ENCODE data around the gene MRPL20. TPM values are rescaled to one million over a fixed set of nuclear protein-coding genes. Genes with fewer than 3 reads are reported as not detected.
A peak's percentile ranks its signal among the peaks of the same experiment; 100 is the strongest.
"Not testable (repeated sequence)": the region's sequence is repeated elsewhere in the genome, so short reads cannot be mapped to it uniquely, and the experiment has no call there.

The MRPL20 gene
- total RNA-seq, 1 experiment from 2014 or later, result 236 TPM

DNA sequence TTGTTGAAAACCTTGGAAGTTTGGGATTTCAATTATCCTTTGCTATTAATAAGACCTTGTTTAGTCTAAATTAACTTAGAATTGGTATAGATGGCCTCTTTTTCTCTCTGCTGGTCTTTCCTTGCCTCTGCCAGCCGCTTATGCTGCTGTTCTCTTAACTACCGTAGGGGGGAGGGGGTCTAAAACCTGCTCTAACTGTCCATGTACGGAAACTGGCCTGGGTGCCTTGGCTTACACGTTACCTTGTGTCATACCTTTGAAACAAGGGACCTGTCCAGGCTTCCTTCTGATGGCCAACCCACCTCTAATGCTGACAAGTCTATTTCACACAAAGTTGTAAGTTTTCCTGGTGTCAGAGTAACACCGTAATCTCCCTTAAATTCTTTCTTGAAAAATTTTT lies 10.3 kb upstream of the MRPL20 start:
- not testable (repeated sequence) for H3K36me3 ChIP-seq; H3K9me3 ChIP-seq (replicated peaks); DNase-seq; H3K27ac ChIP-seq; H3K4me3 ChIP-seq; H3K27me3 ChIP-seq
- peaks cover 13% of the 10 kb centered on the region for H3K4me1 ChIP-seq

DNA sequence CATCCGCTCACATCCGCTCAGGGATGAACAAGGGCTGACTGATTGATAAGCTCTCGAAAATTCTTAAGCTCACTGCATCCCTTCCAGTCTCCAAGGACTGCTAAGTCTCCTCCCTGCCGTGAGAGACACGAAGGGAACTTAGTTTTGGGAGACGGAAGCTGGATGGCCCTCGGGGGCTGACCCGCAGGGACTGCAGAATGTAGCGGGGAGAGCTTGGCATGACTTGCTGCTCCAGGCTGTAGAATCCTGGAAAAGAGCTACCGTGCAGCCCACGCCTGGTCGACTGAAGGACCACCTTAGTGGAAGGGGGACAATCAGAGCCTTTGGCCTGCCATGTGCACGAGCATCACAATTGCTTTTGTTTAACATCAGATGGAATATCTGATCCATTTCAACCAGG lies 8.7 kb upstream of the MRPL20 start:
- peaks cover 2% of the 10 kb centered on the region for H3K4me1 ChIP-seq
- H3K27ac ChIP-seq, result no peak overlapping the region
- no peak for DNase-seq
- H3K27me3 ChIP-seq, result no peaks in the 10 kb centered on the region
- H3K4me3 ChIP-seq, result no peak overlapping the region
- H3K36me3 ChIP-seq, result no peaks in the 10 kb centered on the region
- H3K9me3 ChIP-seq (replicated peaks), result 0 out of 2 replicates have a peak, but pooled peaks cover 6% of the 10 kb centered on the region

DNA sequence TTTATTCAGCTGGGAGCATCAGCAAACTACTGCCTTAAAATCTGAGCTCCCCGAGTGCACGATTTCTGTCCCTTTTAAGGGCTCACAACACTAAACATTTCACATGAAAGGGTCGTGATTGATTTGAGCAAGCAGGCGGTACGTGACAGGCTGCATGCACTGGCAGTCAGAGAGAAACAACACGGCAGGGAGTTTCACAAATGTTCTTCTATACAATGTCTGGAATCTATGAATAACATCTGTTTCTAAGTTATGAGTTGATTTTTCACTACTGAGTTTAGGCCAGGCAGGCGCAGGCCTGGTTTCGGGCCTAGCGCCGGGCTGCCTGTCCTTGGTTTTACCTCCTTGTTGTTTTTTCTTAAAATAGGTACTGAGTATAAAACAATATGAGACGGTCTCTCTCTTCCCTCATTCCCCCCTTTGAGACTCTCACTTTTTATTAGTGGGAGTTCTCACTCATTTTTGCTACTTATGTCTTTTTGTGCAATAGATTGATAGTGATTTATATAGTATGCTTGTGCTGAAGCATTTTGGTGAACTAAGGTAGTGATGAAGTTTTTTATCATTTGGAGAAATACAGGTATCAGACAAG lies 5.3 kb upstream of the MRPL20 start:
- peaks cover 13% of the 10 kb centered on the region for H3K36me3 ChIP-seq
- not testable (repeated sequence) for H3K4me1 ChIP-seq; H3K9me3 ChIP-seq (replicated peaks); DNase-seq; H3K4me3 ChIP-seq; H3K27ac ChIP-seq; H3K27me3 ChIP-seq

DNA sequence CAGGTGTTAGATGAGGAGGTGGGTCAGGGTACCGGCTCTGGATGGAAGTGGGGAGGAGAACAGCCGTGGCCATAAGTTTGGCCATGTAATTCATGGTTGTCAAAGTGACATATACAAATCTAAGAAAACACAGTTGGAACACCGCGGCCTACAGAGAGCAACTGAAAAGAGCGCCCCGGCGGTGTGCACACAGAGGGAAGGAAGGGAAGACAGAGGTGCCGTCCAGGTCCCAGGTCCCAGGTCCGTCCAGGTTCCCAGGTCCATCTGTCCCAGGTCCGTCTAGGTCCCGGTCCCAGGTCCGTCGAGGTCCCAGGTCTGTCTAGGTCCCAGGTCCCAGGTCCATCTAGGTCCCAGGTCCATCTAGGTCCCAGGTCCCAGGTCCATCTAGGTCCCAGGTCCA lies 4.5 kb upstream of the MRPL20 start:
- Histone ChIP-seq H3K36me3 (peaks cover 13% of the 10 kb centered on the region), H3K9me3 (replicated peaks) (0 out of 2 replicates have a peak, but pooled peaks cover 6% of the 10 kb centered on the region), H3K27me3 (no peaks in the 10 kb centered on the region), H3K27ac (no peak overlapping the region), H3K4me3 (no peak overlapping the region), H3K4me1 (peaks cover 5% of the 10 kb centered on the region)
- no peak for DNase-seq

DNA sequence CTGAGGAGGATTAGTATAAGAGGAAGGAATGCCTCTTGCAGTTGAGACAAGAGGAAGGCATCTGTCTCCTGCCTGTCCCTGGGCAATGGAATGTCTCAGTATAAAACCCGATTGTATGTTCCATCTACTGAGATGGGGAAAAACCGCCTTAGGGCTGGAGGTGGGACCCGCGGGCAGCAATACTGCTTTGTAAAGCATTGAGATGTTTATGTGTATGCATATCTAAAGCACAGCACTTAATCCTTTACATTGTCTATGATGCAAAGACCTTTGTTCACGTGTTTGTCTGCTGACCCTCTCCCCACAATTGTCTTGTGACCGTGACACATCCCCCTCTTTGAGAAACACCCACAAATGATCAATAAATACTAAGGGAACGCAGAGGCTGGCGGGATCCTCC lies 3.1 kb upstream of the MRPL20 start:
- H3K4me1 ChIP-seq; DNase-seq; H3K9me3 ChIP-seq (replicated peaks); H3K4me3 ChIP-seq; H3K27me3 ChIP-seq; H3K27ac ChIP-seq: not testable (repeated sequence)
- H3K36me3 ChIP-seq, result peaks cover 24% of the 10 kb centered on the region

DNA sequence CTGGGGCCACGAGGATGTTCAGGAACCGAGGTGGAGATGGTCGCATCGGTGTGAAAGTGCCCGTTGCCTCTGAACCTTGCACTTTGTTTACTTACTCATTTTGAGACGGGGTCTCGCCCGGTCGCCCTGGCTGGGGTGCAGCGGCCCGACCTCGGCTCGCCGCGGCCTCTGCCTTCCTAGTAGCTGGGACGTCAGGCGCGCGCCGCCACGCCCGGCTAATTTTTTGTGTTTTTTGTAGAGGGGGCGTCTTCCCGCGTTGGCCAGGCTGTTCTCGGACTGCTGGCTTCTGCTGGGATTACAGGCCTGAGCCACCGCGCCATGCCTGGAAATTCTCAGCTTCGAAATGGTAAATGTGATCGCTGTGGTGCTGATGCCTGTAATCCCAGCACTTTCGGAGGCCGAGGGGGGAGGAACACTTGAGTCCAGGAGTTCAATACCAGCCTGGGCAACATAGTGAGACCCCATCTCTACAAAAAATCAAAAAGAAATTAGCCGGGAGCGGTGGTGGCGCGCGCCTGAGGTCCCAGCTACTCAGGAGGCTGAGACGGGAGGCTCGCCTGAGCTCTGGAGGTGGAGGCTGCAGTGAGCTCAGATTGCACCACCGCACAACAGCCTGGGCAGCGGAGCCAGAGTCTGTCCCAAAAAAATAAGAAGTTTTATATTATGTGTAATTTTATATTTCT lies 684 bp upstream of the MRPL20 start:
- peak overlapping the region; percentile 83 for H3K27ac ChIP-seq
- peak; percentile 42 to 53 for DNase-seq

DNA sequence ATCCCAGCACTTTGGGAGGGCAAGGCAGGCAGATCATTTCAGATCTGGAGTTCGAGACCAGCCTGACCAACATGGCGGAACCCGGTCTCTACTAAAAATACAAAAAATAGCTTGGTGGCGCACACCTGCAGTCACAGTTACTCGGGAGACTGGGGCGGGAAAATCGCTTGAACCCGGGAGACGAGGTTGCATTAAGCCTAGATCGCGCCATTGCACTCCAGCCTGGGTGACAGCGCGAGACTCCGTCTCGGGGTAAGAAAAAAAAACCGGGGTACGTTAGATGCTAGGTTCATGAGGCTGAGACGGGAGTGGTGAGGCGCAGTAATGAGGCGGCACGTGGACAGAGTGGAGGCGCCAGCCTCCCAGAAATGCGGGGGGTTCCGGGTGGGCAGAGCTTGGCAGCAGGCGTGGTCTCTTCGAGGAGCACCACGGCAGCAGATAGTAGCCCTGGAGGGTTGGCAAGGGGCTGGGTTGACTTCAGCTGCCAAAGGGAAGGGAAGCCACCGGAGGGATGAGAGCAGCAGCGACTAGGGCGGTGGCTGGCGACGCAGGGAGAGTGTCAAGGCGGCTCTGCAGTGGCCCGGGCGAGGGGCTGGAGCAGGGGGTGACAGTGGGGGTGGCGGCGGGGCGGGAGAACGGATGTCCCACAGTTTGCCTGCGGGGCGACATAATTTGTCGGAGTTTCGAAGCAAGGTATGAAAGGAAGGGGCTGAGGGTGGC lies 832 bp downstream of the MRPL20 start:
- Histone ChIP-seq H3K27me3 (no peaks in the 10 kb centered on the region), H3K4me3 (peak overlapping the region; percentile 96)

More for the DNA sequence above, 684 bp upstream of the MRPL20 start:
- H3K9me3 ChIP-seq (replicated peaks), result 0 out of 2 replicates have a peak, but pooled peaks cover 6% of the 10 kb centered on the region
- peak overlapping the region; percentile 96 for H3K4me3 ChIP-seq
- H3K36me3 ChIP-seq, result peaks cover 38% of the 10 kb centered on the region
- no peaks in the 10 kb centered on the region for H3K27me3 ChIP-seq
- H3K4me1 ChIP-seq, result peaks cover 8% of the 10 kb centered on the region

DNA sequence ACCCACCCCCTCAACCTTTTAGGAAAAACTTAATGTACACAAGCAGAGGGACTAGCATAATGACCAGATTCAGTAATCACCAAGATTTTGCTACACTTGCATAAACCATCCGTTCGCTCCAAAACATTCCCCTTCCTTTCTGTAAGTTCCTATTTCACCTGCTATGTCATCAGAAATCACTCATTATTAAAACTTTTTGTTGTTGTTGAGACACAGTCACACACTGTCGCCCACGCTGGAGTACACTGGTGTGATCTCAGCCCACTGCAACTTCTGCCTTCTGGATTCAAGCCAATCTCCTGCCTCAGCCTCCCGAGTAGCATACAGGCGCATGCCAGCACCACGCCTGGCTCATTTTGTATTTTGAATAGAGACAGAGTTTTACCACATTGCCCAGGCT lies 3.4 kb downstream of the MRPL20 start:
- H3K4me3 ChIP-seq, result no peak overlapping the region
- no peak for DNase-seq
- no peak overlapping the region for H3K27ac ChIP-seq
- H3K27me3 ChIP-seq, result no peaks in the 10 kb centered on the region
- no peaks in the 10 kb centered on the region for H3K9me3 ChIP-seq (replicated peaks)
- H3K36me3 ChIP-seq, result peaks cover 54% of the 10 kb centered on the region
- H3K4me1 ChIP-seq, result peaks cover 14% of the 10 kb centered on the region

More for the DNA sequence above, 832 bp downstream of the MRPL20 start:
- DNase-seq, result no peak
- H3K4me1 ChIP-seq, result peaks cover 8% of the 10 kb centered on the region
- H3K36me3 ChIP-seq, result peaks cover 54% of the 10 kb centered on the region
- H3K9me3 ChIP-seq (replicated peaks), result no peaks in the 10 kb centered on the region
- H3K27ac ChIP-seq, result peak overlapping the region; percentile 83; the same call in 1 of the 2 replicates

DNA sequence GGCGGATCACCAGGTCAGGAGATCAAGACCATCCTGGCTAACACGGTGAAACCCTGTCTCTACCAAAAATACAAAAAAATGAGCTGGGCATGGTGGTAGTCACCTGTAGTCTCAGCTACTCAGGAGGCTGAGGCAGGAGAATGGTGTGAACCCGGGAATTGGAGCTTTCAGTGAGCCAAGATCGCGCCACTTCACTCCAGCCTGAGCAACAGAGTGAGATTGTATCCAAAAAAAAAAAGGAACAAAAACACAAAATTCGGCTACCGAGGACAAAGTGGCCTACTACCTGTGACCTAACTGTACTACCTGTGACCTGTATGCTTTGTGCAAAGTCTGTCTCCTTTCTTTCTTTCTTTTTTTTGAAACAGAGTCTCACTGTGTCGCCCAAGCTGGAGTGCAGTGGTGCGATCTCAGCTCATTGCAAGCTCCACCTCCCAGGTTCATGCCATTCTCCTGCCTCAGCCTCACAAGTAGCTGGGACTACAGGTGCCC lies 4.1 kb downstream of the MRPL20 start:
- H3K4me1 ChIP-seq, result peaks cover 12% of the 10 kb centered on the region
- not testable (repeated sequence) for H3K27me3 ChIP-seq; H3K4me3 ChIP-seq; H3K27ac ChIP-seq; H3K9me3 ChIP-seq (replicated peaks); DNase-seq
- H3K36me3 ChIP-seq, result peaks cover 52% of the 10 kb centered on the region

DNA sequence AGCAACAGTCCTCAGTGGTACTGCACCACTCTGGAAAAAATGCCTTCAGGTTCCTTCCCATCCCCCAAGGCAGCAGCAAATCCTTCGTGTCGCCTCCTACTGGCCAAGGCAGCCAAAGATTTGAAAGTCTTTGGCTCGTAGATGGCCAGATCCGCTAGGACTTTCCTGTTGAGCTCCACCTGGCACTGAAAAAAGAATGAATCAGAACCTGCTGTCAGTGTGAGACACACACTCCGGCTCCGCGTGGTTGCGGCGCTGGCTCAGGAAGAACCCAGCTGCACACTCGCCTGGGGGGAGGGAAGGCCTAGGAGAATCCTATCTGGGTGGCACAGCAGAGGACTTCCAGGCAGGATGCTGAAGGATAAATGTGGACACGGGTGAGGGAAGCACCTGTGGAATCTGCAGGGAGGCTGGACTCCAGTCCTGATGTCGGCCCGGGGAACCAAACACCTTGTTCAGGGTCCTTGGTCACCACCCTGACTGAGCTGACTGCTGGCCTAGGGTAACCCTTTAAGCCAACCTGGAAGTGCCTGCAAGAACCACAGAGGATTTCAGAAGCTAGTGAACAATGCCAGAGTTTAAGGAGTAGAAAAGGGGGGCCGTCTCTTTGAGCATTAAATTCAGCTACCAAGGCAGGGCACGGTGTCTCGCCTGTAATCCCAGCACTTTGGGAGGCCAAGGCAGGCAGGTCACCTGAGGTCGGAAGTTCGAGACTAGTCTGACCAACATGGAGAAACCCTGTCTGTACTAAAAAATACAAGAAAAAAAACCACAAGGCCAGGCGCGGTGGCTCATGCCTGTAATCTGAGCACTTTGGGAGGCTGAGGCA lies 4.8 kb downstream of the MRPL20 start:
- Histone ChIP-seq H3K27me3 (no peaks in the 10 kb centered on the region), H3K36me3 (peaks cover 59% of the 10 kb centered on the region), H3K9me3 (replicated peaks) (no peaks in the 10 kb centered on the region), H3K4me3 (no peak overlapping the region), H3K27ac (no peak overlapping the region), H3K4me1 (peaks cover 16% of the 10 kb centered on the region)
- peak; percentile 57 to 71 for DNase-seq

DNA sequence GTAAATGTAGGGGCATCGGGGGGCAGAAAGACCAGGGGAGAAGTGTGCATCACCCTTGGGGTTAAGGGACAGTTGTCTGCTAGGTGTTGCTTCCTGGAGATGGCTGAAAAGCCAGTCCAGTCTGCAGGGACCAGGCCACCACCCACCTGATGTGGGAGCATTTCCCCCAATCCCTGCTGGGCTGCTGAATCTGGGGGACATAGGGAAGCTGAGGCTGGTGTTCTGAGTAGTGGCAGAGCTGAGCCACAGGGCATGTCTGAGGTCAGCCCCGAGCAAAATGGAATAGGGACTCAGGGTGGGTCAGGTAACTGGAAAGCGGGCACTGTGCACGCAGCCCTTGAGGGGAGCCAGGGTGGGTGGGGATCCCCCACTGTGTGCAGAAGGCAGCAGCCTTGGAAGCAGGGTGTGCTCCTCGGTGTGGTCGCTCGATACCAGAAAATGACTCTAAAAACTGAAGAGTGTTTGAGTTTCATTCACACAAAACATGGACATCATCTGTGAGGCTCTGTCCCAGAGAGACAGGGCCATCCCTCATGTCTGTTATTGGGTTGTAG lies 5.6 kb downstream of the MRPL20 start:
- DNase-seq, result no peak
- no peaks in the 10 kb centered on the region for H3K9me3 ChIP-seq (replicated peaks)
- H3K36me3 ChIP-seq, result peaks cover 67% of the 10 kb centered on the region
- no peak overlapping the region for H3K27ac ChIP-seq
- H3K27me3 ChIP-seq, result no peaks in the 10 kb centered on the region
- no peak overlapping the region for H3K4me3 ChIP-seq
- H3K4me1 ChIP-seq, result peaks cover 16% of the 10 kb centered on the region

DNA sequence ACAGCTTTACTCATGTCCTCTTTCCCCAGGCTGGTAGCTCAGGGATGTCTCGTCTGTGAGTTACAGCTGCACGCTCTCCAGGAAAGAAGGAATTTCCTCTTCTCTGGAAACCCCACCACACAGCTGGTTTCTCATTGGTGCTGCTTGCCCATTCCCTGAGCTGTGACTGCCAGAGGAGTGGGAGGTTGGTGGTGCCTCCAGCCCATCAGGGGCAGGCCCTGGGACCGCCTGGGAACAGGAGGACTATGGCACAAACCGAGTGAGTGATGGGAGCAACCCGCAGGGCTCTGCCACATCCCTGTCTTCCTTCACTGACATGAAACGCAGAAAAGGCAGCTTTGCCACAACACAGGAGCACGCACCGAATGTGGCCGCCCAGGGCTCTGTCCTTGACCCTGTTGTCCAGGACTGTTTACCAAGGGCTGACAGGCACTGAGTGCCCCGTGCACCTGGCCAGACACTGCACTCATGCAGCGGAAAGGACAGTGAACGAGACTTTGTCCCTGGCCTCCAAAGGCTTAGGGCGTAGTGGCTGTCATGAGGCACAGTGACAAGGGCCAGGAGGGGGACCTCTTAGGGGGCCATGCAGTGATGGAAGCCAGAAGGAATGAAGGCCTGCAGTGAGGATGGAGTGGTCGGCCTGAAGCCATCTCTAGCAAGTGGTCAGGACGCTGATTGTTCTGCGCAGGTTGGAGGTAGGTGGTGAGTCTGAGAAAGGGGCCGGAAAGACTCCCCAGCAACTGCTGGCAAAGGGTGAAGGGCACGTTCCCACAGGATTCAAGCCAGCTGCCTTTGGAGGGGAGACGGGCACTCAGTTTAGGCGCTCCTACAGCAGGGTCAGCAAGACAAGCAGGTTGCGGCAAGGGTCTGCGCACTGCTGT lies 6.3 kb downstream of the MRPL20 start:
- Histone ChIP-seq H3K4me3 (peak overlapping the region; percentile 89), H3K9me3 (replicated peaks) (no peaks in the 10 kb centered on the region), H3K27me3 (no peaks in the 10 kb centered on the region), H3K4me1 (peaks cover 14% of the 10 kb centered on the region), H3K27ac (peak overlapping the region; percentile 52; the same call in 1 of the 2 replicates), H3K36me3 (peaks cover 62% of the 10 kb centered on the region)
- DNase-seq, result peak in 1 of 2 experiments; percentile 41

DNA sequence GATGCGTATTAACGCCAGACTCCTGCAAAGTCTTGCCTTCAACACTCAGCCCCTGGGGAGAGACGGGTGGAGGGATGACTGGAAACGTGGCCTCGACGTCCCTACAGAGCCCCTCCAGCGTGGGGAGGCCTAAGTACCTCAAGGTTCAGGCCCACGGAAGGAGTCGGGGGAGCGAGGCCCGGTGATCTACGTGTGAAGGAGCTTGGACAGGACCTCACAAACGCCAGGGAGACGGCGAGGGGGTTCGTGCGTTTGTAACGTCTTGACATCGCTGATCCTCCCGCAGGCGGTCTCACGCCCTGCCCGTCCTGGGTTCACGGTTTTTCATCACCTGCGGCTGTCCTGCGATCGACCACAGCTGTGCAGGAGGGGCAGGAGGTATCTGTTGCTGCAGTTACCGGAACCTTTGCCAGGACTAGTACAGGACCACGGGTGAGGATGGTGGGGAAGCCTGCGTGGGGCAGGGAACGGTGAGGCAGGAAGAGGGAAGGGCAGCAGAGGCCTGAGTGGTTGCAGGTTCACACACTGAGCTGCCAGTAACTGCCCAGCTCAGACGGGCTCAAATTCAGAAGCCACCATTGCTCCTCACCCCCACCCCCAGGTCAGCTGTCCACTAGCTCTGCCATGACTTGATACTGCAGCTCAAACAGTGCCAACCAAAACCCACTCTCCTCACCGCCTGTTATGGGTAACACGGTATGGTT lies 7.1 kb downstream of the MRPL20 start:
- peaks cover 14% of the 10 kb centered on the region for H3K4me1 ChIP-seq
- peaks cover 62% of the 10 kb centered on the region for H3K36me3 ChIP-seq
- H3K27ac ChIP-seq, result peak overlapping the region; percentile 52
- DNase-seq, result peak in 1 of 2 experiments; percentile 45
- no peaks in the 10 kb centered on the region for H3K27me3 ChIP-seq
- H3K4me3 ChIP-seq, result peak overlapping the region; percentile 89
- no peaks in the 10 kb centered on the region for H3K9me3 ChIP-seq (replicated peaks)
